Measurements from ENCODE around the gene R3HDM1.

Gene R3HDM1

DNA sequence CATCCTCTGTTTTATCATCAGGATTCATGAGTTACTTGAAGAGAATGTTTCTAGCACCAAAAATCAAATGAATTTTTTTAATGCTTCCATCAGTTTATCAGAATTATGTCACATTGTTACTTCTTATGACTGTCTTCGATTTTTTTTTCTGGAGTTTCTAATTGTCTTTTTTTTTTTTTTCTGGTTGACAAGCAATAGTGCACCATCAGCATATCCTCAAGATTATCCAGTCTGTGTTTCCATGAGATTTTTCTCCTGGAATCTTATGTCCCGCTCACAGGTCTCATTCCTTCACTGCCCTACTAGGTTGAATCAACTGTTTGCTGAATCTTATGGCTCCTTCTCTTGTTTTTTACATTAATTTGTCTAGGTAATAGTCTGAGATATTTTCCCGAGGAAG, 16.0 kb downstream of the R3HDM1 start:
- Mint-ChIP-seq H3K27me3 (no peaks in the 10 kb centered on the region), H3K4me1 (peaks cover 8% of the 10 kb centered on the region), H3K9me3 (no peaks in the 10 kb centered on the region), H3K27ac (no peak overlapping the region), H3K4me3 (no peak overlapping the region), H3K36me3 (peaks cover 12% of the 10 kb centered on the region)
- ATAC-seq: no peak

DNA sequence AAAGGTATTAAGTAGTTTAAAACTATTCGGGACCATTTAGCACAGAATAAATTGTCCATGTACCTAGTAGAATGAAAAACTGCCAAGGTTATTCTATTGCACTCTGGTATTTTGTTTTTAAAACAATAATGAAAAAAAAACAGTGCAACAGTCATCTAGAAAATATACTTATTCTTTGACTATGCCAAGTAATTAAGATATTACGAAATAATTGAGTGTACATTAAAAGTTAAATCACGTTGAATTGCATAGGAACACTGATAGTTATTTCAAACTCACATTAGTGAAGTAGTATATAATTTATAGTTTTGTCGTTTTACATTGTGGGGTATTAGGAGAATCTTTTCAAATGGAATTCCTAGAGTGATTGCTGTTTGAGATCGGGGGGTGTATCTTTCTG, 20.1 kb downstream of the R3HDM1 start:
- Mint-ChIP-seq H3K9me3 (no peaks in the 10 kb centered on the region), H3K27ac (no peak overlapping the region), H3K4me3 (no peak overlapping the region), H3K27me3 (no peaks in the 10 kb centered on the region), H3K4me1 (peaks cover 23% of the 10 kb centered on the region), H3K36me3 (peaks cover 30% of the 10 kb centered on the region)
- ATAC-seq: no peak

DNA sequence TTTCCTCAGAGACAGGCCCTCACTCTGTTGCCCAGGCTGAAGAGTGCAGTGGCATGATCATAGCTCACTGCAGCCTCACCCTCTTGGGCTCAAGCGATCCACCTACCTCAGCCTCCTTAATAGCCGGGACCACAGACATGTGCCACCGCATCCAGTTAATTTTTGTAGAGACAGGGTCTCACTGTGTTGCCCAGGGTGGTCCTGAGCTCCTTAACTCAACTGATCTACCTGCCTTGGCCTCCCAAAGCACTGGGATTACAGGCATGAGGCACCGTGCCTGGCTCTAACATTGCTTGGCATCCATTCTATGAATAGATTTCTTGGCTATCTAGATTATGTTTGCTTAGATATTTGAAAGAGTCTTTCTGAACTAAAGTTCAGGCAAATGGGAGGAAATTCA, 21.6 kb downstream of the R3HDM1 start:
- no peak for ATAC-seq
- H3K4me1 Mint-ChIP-seq: peaks cover 32% of the 10 kb centered on the region
- H3K36me3 Mint-ChIP-seq: peaks cover 34% of the 10 kb centered on the region
- no peak overlapping the region for H3K27ac Mint-ChIP-seq
- no peaks in the 10 kb centered on the region for H3K27me3 Mint-ChIP-seq
- H3K4me3 Mint-ChIP-seq: no peak overlapping the region
- no peaks in the 10 kb centered on the region for H3K9me3 Mint-ChIP-seq

DNA sequence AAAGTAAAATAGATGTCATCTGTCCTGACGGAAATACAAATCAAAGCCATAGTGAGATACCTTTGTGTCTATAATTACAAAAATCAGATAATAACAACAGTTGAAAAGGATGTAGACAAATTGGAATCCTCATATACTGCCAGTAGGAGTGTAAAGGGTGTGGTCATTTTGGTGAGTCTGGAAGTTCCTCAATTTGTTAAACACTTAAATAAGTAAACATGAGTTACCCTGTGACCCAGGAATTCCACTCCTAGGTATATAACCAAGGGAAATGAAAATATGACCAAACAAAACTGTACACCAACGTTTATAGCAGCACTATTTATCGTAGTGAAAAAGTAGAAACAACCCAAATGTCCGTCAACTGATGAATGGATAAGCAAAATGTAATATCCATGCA, 24.0 kb downstream of the R3HDM1 start:
- no peaks in the 10 kb centered on the region for H3K27me3 Mint-ChIP-seq
- H3K27ac Mint-ChIP-seq: no peak overlapping the region

DNA sequence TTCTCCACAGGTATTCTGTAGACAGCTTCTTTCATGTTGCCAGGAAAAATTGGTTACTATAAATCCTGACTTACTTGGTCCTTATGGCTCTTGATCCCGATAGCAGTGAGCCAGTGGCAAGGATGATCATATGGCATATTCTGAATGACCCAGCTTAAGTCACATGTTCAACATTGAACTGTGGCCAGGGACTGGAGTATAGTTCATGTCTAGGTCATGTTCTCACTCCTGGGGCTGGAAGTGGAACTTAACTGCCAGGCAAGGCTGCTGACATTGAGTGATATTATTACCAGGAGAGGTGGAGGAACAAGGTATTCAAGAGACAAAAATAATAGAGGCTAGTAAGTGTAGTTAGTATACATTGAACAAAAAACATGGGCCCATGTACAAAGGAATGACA, 26.2 kb downstream of the R3HDM1 start:
- no peak overlapping the region for H3K4me3 Mint-ChIP-seq
- peaks cover 32% of the 10 kb centered on the region for H3K4me1 Mint-ChIP-seq
- H3K36me3 Mint-ChIP-seq: peaks cover 39% of the 10 kb centered on the region
- no peak overlapping the region for H3K27ac Mint-ChIP-seq
- ATAC-seq: no peak
- no peaks in the 10 kb centered on the region for H3K27me3 Mint-ChIP-seq
- H3K9me3 Mint-ChIP-seq: no peaks in the 10 kb centered on the region

More for the DNA sequence above, 24.0 kb downstream of the R3HDM1 start:
- Mint-ChIP-seq H3K9me3 (no peaks in the 10 kb centered on the region), H3K4me1 (peaks cover 32% of the 10 kb centered on the region), H3K36me3 (peaks cover 37% of the 10 kb centered on the region), H3K4me3 (no peak overlapping the region)
- no peak for ATAC-seq

DNA sequence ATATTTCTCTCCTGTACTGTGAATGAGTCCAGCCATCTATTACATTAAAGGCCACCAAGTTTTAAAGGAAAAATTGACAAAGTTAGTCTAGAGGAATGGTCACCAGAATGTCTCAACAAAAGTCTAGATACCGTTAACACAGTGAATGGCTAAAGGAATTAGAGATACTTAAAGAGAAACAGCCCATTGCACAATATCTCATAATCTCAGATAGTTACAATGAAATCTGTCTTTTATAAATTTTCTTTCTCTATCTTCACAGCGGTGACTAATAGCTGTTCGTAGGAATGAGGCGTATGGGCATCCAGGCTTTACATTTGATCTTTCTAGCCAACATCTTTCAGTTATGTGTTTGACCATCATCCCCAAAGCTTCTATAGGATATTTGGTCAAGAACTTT, 30.6 kb downstream of the R3HDM1 start:
- ATAC-seq: no peak
- H3K4me1 Mint-ChIP-seq: peaks cover 9% of the 10 kb centered on the region
- H3K27ac Mint-ChIP-seq: no peak overlapping the region
- no peak overlapping the region for H3K4me3 Mint-ChIP-seq
- H3K27me3 Mint-ChIP-seq: no peaks in the 10 kb centered on the region
- no peaks in the 10 kb centered on the region for H3K9me3 Mint-ChIP-seq
- peaks cover 21% of the 10 kb centered on the region for H3K36me3 Mint-ChIP-seq

GRCh38 chr2:135563793-135564192, 32.5 kb downstream of the R3HDM1 start:
- Mint-ChIP-seq H3K27ac (no peak overlapping the region), H3K36me3 (peaks cover 12% of the 10 kb centered on the region), H3K4me3 (no peak overlapping the region), H3K9me3 (no peaks in the 10 kb centered on the region), H3K4me1 (no peaks in the 10 kb centered on the region), H3K27me3 (no peaks in the 10 kb centered on the region)
- ATAC-seq: no peak

DNA sequence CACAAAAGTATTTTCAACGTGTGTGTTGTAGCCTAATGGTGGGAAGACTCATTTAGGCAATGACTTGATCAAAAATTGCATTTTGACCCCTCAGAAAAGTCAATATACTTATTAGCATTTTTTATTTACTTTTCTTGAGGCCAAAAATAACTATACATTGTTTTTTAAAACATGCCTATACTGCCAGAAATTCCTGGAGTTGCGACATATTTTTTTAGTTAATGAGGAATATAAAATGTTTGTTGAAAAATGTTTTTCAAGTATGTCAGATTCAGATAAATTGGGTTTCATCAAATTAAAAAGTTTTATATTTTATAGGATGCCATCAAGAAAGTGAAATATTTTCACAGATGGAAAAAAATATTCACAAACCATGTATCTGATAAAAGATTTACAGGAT, 39.6 kb downstream of the R3HDM1 start:
- ATAC-seq: no peak
- H3K4me3 Mint-ChIP-seq: no peak overlapping the region
- no peaks in the 10 kb centered on the region for H3K9me3 Mint-ChIP-seq
- no peaks in the 10 kb centered on the region for H3K27me3 Mint-ChIP-seq
- no peak overlapping the region for H3K27ac Mint-ChIP-seq
- H3K36me3 Mint-ChIP-seq: peaks cover 34% of the 10 kb centered on the region
- H3K4me1 Mint-ChIP-seq: no peaks in the 10 kb centered on the region

DNA sequence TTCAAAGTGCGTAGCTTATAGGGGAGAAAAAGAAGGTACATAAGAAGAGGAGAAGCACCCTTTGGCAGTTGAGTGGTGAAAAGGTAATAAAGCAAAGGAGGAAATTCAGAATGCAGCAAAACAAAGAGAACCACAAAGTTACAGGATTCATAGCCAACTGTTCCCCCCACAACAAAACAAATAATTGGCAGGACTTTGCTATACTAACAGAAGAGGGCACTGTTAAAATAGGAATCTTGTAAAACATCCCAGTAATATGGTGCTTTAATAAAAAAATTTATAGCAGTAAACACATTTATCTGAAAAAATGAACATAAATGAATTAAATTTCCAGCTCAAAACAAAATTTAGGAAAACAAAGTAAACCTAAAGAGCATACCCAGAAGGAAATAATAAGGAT, 42.3 kb downstream of the R3HDM1 start:
- no peak overlapping the region for H3K27ac Mint-ChIP-seq
- no peaks in the 10 kb centered on the region for H3K27me3 Mint-ChIP-seq
- H3K4me1 Mint-ChIP-seq: peaks cover 7% of the 10 kb centered on the region
- ATAC-seq: no peak
- no peak overlapping the region for H3K4me3 Mint-ChIP-seq
- H3K36me3 Mint-ChIP-seq: peaks cover 37% of the 10 kb centered on the region
- no peaks in the 10 kb centered on the region for H3K9me3 Mint-ChIP-seq

GRCh38 chr2:135581282-135581681, 50.0 kb downstream of the R3HDM1 start:
- peaks cover 17% of the 10 kb centered on the region for H3K36me3 Mint-ChIP-seq
- H3K27ac Mint-ChIP-seq: no peak overlapping the region

GRCh38 chr2:135582383-135582782, 51.1 kb downstream of the R3HDM1 start:
- H3K36me3 Mint-ChIP-seq: peaks cover 13% of the 10 kb centered on the region
- no peaks in the 10 kb centered on the region for H3K27me3 Mint-ChIP-seq
- H3K4me1 Mint-ChIP-seq: peaks cover 26% of the 10 kb centered on the region
- no peaks in the 10 kb centered on the region for H3K9me3 Mint-ChIP-seq
- no peak for ATAC-seq
- no peak overlapping the region for H3K27ac Mint-ChIP-seq
- H3K4me3 Mint-ChIP-seq: no peak overlapping the region

More at GRCh38 chr2:135581282-135581681, 50.0 kb downstream of the R3HDM1 start:
- Mint-ChIP-seq H3K9me3 (no peaks in the 10 kb centered on the region), H3K4me1 (peaks cover 26% of the 10 kb centered on the region), H3K4me3 (no peak overlapping the region), H3K27me3 (no peaks in the 10 kb centered on the region)
- ATAC-seq: no peak

GRCh38 chr2:135585586-135585985, 54.3 kb downstream of the R3HDM1 start:
- Mint-ChIP-seq H3K27ac (no peak overlapping the region), H3K4me3 (no peak overlapping the region), H3K36me3 (peaks cover 15% of the 10 kb centered on the region), H3K4me1 (peaks cover 20% of the 10 kb centered on the region), H3K9me3 (no peaks in the 10 kb centered on the region), H3K27me3 (no peaks in the 10 kb centered on the region)
- no peak for ATAC-seq

DNA sequence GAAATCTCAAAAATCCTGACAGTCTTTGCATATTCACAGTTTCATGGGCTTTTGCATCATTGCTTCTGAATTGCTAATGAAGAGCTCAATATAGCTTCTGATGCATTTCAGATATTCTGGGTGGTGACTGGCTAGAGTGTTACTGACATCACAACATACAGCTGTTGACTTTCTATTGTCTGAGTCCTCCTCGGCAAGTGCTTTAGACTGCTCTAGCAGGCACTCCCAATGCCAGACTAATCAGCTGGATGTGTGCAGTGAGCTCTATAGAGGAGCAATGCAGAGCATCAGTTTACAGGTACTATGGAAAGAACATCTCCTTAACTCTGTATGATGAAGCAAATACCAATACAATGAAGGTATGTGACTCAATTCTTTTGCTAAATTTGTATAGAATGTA, 54.9 kb downstream of the R3HDM1 start:
- H3K4me1 Mint-ChIP-seq: peaks cover 20% of the 10 kb centered on the region
- H3K36me3 Mint-ChIP-seq: peaks cover 15% of the 10 kb centered on the region
- H3K9me3 Mint-ChIP-seq: no peaks in the 10 kb centered on the region
- no peak overlapping the region for H3K4me3 Mint-ChIP-seq
- no peaks in the 10 kb centered on the region for H3K27me3 Mint-ChIP-seq
- no peak for ATAC-seq
- no peak overlapping the region for H3K27ac Mint-ChIP-seq

DNA sequence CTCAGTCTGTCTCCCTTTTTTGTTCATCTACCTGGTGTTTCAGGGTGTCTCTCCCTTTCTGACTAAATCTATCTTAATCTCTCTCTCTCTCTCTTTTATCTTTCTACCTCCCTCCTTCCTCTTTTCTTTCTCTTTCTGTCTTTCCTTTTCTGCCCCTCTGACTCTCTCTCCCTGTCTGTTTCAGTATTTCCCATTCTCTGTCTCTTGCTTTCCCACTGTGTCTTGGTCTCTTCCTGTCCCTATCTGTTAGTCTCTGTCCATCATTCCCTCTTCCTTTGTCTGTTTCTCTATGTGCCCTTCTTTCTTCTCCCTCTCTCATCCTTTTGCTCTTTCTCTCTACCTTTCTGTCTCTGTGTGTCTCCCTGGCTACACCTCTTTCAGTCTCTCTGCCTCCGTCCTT, 56.7 kb downstream of the R3HDM1 start:
- H3K4me1 Mint-ChIP-seq: peaks cover 12% of the 10 kb centered on the region
- no peaks in the 10 kb centered on the region for H3K27me3 Mint-ChIP-seq
- peaks cover 22% of the 10 kb centered on the region for H3K36me3 Mint-ChIP-seq
- H3K27ac Mint-ChIP-seq: no peak overlapping the region
- H3K4me3 Mint-ChIP-seq: no peak overlapping the region
- H3K9me3 Mint-ChIP-seq: no peaks in the 10 kb centered on the region
- no peak for ATAC-seq

DNA sequence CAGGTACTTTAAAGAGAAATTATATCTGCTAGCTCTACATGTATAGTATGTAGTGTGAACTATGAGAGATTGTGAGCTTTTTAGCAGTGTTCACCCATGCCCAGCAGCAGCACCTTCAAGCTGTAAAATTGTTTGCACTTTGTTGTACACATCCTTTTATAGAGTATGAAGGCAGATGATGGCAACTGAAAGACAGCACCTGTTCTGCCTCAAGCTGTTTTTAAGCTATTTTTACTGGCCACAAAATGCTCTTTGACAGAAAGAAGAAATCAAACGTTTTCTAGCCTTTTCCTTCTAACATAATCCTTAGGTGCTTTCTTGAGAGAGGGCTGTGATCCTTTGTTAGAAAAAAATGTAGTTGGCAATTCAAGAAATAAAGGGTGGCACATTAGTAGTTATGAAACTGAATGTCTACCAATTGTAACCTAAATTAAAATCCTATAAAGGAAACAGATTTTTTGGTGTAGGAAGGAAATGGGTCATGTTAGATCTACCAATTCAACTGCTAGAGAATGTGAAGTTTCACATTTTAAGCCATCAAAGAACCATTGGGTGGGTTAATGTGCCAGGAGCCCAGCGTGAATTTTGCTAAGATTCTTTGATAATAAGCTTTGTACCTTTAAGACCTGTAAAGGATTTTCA, 59.5 kb downstream of the R3HDM1 start:
- Mint-ChIP-seq H3K27ac (no peak overlapping the region), H3K36me3 (peaks cover 38% of the 10 kb centered on the region), H3K9me3 (no peaks in the 10 kb centered on the region), H3K4me1 (peaks cover 9% of the 10 kb centered on the region), H3K27me3 (no peaks in the 10 kb centered on the region), H3K4me3 (no peak overlapping the region)
- no peak for ATAC-seq

DNA sequence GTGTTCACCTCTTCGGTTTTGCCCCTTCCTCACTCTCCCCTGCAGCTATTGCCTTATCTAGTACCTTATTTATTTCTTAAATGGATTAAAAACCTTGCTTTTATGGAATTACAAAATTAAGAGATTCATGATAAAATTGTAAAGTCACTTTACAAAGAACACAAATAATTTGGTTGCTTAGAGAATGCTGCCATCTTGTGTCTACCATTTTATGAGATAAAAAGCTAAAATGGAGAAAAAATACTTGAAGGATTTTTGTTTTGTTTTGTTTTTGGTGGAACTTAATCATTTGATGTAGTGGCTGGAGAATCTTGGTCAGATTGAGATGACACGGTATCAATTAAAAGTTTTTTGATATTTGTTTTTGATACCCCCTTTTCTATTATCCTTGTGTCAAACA, 69.6 kb downstream of the R3HDM1 start:
- Mint-ChIP-seq H3K36me3 (peaks cover 22% of the 10 kb centered on the region), H3K27me3 (no peaks in the 10 kb centered on the region), H3K4me3 (no peak overlapping the region), H3K27ac (no peak overlapping the region), H3K4me1 (no peaks in the 10 kb centered on the region), H3K9me3 (no peaks in the 10 kb centered on the region)
- no peak for ATAC-seq

- peaks cover 33% of the 10 kb centered on the region for H3K36me3 Mint-ChIP-seq
- ATAC-seq: no peak
These were observed 72.3 kb downstream of the R3HDM1 start for GRCh38 chr2:135603543-135603942.

More at GRCh38 chr2:135603543-135603942, 72.3 kb downstream of the R3HDM1 start:
- Mint-ChIP-seq H3K4me3 (no peak overlapping the region), H3K27ac (no peak overlapping the region), H3K9me3 (no peaks in the 10 kb centered on the region), H3K27me3 (no peaks in the 10 kb centered on the region), H3K4me1 (no peaks in the 10 kb centered on the region)

Data from stimulated activated memory B cell treated with anti-CD40 and anti-IgM and Interleukin-4, amounts not matched to agents 10 μg/mL and 1 μg/mL and 100 μg/mL, for 72 hours (primary cell).